PC-9 (cell line): ENCODE measurements around the gene DHRSX. TPM values are rescaled to one million over a fixed set of nuclear protein-coding genes. Genes with fewer than 3 reads are reported as not detected.

Experiments used
- BruUV-seq: library from RNA; stranded (reverse); fragments of 400-500 nt; replicated peaks from 2 replicates; lab custom pipeline; 2021; lab: Mats Ljungman, UMichigan
- CTCF ChIA-PET: fragments of 300-600 bp; sonication (Branson Sonifier 250); formaldehyde crosslinking; loops from one replicate; lab custom pipeline; 2022; ENCODE audit warnings: antibody characterized with exemption; lab: Charles Lee
- POLR2A ChIA-PET: fragments of 300-600 bp; sonication (Branson Sonifier 250); formaldehyde crosslinking; loops from one replicate; lab custom pipeline; 2022; ENCODE audit warnings: antibody characterized with exemption; ENCODE audit not compliant: unreplicated experiment; lab: Charles Lee
- DNase-seq, 2 experiments: peaks; one replicate each; pipeline versions ENCODE4 v3.0.0 to v3.0.0-alpha.2; 2015 to 2022; ENCODE audit warnings: mixed read lengths in 1 of 2
- H2AFZ ChIP-seq: fragments of 200-600 bp; sonication (generic); 2 replicates; pipeline ENCODE4 v1.8.1; 2017; ENCODE audit warnings: antibody characterized with exemption
- H3F3A ChIP-seq: fragments of 200-600 bp; sonication (generic); 2 replicates; pipeline ENCODE4 v1.8.1; 2017; ENCODE audit warnings: antibody characterized with exemption, mild to moderate bottlenecking, low read depth; ENCODE audit not compliant: insufficient read depth
- H3K27ac ChIP-seq: fragments of 200-600 bp; sonication (generic); 2 replicates; pipeline ENCODE4 v1.6.1; 2016; ENCODE audit warnings: mixed run types
- H3K27me3 ChIP-seq: fragments of 200-600 bp; sonication (generic); 2 replicates; pipeline ENCODE4 v1.6.1; 2016; ENCODE audit warnings: low read depth, mixed run types; ENCODE audit not compliant: insufficient read depth
- H3K36me3 ChIP-seq: fragments of 200-600 bp; sonication (generic); 2 replicates; pipeline ENCODE4 v1.6.1; 2016; ENCODE audit warnings: low read depth, mixed run types
- H3K4me1 ChIP-seq: fragments of 200-600 bp; sonication (generic); replicated peaks from 2 replicates; pipeline ENCODE4 v1.6.1; 2016; ENCODE audit warnings: mixed run types; ENCODE audit not compliant: insufficient read depth
- H3K4me2 ChIP-seq: fragments of 200-600 bp; sonication (generic); 2 replicates; pipeline ENCODE4 v1.6.1; 2017; ENCODE audit warnings: mixed run types
- H3K4me3 ChIP-seq: fragments of 200-600 bp; sonication (generic); 2 replicates; pipeline ENCODE4 v1.6.1; 2016; ENCODE audit warnings: mixed run types
- H3K79me2 ChIP-seq: fragments of 200-600 bp; sonication (generic); 2 replicates; pipeline ENCODE4 v1.6.1; 2017; ENCODE audit warnings: low read depth, mixed run types
- H3K9me2 ChIP-seq: fragments of 200-600 bp; sonication (generic); 2 replicates; pipeline ENCODE4 v1.8.1; 2017; ENCODE audit warnings: mild to moderate bottlenecking; ENCODE audit not compliant: insufficient read depth
- H3K9me3 ChIP-seq: fragments of 200-600 bp; sonication (generic); 2 replicates; pipeline ENCODE4 v1.8.1; 2016; ENCODE audit warnings: low read depth; ENCODE audit not compliant: insufficient read depth
- H4K20me1 ChIP-seq: fragments of 200-600 bp; sonication (generic); 2 replicates; pipeline ENCODE4 v1.8.1; 2017; ENCODE audit not compliant: insufficient read depth
- EZH2 ChIP-seq: fragments of 200-600 bp; sonication (generic); IDR thresholded peaks from 2 replicates; pipeline ENCODE4 v1.8.0; 2017; ENCODE audit warnings: antibody characterized with exemption, low read depth
- intact Hi-C: fragments of 100-400 bp; cut with micrococcal nuclease; formaldehyde crosslinking; loops from one replicate; pipeline ENCODE4 v1.10.0; 2022; ENCODE audit not compliant: unreplicated experiment
- total RNA-seq: library from RNA; stranded (reverse); gene quantifications from 2 replicates; pipeline ENCODE4 v1.2.3, GENCODE V29; 2021
- TF ChIP-seq, protein P1 (sequence below): fragments of 200-600 bp; sonication (generic); conservative IDR thresholded peaks from 2 replicates; pipeline ENCODE4 v1.6.1; 2017; ENCODE audit warnings: mixed run types, antibody characterized with exemption, mild to moderate bottlenecking, moderate library complexity

DHRSX gene
- total RNA-seq, 1 experiment from 2014 or later = 13.2 TPM

DNA sequence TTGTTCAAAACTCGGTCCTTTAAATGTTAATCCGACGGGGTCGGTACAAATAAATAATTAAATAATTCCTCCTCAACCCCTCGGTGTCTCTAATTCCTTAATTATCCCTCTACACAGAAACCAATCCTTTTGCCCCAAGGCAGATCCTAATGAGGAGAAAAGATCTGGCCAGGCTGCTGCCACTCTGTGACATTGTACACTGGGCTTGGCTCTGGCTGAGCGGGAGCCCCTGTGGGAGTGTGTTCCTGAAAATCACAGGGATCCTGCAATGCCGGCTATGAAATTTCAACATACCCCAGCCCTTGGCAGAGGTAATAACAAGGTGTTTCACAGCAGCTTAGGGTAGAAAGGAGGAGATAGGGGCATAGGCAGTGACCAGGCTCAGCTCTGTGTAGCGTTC is 96.0 kb downstream of the DHRSX start:
- Histone ChIP-seq H3K4me1 (no peaks in the 10 kb centered on the region), H2AFZ (no peak overlapping the region), H3K9me3 (no peaks in the 10 kb centered on the region), H3K27ac (no peak overlapping the region), H3K79me2 (no peaks in the 10 kb centered on the region), H3K36me3 (no peaks in the 10 kb centered on the region), H3K9me2 (no peaks in the 10 kb centered on the region), H3K4me3 (no peak overlapping the region), H3F3A (no peaks in the 10 kb centered on the region), H3K4me2 (no peak overlapping the region), H4K20me1 (no peaks in the 10 kb centered on the region), H3K27me3 (no peaks in the 10 kb centered on the region)
- no TSS peak for BruUV-seq
- TF ChIP-seq, protein P1, sequence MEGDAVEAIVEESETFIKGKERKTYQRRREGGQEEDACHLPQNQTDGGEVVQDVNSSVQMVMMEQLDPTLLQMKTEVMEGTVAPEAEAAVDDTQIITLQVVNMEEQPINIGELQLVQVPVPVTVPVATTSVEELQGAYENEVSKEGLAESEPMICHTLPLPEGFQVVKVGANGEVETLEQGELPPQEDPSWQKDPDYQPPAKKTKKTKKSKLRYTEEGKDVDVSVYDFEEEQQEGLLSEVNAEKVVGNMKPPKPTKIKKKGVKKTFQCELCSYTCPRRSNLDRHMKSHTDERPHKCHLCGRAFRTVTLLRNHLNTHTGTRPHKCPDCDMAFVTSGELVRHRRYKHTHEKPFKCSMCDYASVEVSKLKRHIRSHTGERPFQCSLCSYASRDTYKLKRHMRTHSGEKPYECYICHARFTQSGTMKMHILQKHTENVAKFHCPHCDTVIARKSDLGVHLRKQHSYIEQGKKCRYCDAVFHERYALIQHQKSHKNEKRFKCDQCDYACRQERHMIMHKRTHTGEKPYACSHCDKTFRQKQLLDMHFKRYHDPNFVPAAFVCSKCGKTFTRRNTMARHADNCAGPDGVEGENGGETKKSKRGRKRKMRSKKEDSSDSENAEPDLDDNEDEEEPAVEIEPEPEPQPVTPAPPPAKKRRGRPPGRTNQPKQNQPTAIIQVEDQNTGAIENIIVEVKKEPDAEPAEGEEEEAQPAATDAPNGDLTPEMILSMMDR = no peak
- TF ChIP-seq EZH2 = no peak
- intact Hi-C loops = no loop called here
- POLR2A ChIA-PET = no interaction called here
- no peak for DNase-seq
- CTCF ChIA-PET = no interaction called here

DNA sequence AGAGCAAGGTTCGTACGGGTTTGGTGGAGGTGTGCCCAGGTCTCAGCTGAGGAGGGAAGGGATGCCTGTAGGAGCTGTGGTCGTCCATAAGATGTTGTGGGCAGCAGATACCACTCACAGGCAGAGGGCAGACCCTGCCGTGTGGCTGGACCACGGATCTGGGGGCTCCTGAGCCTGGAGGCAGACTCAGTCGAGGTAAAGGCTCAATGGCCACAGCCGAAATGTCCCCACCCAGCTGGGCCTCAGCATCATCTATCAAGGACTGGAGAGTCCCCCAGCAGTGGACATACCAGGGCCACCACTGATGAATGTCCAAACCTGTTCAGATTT is 98.5 kb downstream of the DHRSX start:
- no peak overlapping the region for H3K27ac ChIP-seq

DNA sequence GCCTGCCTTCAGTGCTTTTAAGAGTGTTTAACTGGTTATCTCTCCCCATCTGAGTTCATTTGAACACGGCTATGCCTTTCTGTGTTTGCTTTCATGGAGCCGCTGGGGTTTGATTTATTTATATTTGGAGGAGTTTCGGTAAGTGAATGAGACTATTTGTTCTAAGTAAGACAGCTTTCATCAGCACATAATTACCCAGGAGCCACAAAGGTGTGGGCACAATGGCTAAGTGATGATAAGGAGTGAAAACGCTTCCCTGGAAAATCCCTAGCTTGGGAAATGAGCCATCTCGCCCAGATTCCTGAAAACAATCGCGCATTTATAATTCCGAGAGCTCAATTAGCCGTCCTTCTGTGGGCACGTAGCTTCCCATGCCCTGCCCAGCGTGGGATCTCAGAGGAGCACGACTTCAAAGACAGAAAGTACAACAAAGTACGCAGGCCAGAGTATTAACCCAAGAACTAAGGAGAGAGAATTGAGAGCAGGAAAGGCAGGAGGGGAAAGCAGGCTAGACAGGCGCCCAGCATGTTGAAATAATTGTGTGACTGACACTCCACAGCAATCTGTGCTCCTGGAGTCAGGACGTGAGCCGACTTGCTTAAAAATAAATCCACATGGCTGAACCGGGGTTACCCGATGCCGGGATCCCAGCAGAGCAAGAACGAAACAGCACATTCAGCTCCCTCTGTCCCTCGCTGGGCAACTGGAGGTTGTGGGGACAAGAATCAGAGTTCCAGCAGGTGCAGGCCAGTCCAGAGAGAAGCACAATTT is 99.0 kb downstream of the DHRSX start:
- CTCF ChIA-PET = no interaction called here
- POLR2A ChIA-PET = no interaction called here
- TF ChIP-seq, protein P1 = no peak
- TF ChIP-seq EZH2 = no peak
- DNase-seq = no peak
- intact Hi-C loops = no loop called here
- H3K9me2 ChIP-seq = no peaks in the 10 kb centered on the region
- no peak overlapping the region for H2AFZ ChIP-seq
- no peak overlapping the region for H3K27ac ChIP-seq
- H3K36me3 ChIP-seq = no peaks in the 10 kb centered on the region
- no TSS peak for BruUV-seq
- no peaks in the 10 kb centered on the region for H3F3A ChIP-seq
- H3K9me3 ChIP-seq = no peaks in the 10 kb centered on the region
- no peaks in the 10 kb centered on the region for H4K20me1 ChIP-seq
- H3K79me2 ChIP-seq = no peaks in the 10 kb centered on the region
- no peak overlapping the region for H3K4me2 ChIP-seq
- H3K4me3 ChIP-seq = no peak overlapping the region
- no peaks in the 10 kb centered on the region for H3K27me3 ChIP-seq
- no peaks in the 10 kb centered on the region for H3K4me1 ChIP-seq

More for the DNA sequence above, 98.5 kb downstream of the DHRSX start:
- Histone ChIP-seq H3K4me3 (no peak overlapping the region), H3K36me3 (no peaks in the 10 kb centered on the region), H3F3A (no peaks in the 10 kb centered on the region), H3K27me3 (no peaks in the 10 kb centered on the region), H3K79me2 (no peaks in the 10 kb centered on the region), H2AFZ (no peak overlapping the region), H3K9me2 (no peaks in the 10 kb centered on the region), H3K9me3 (no peaks in the 10 kb centered on the region), H3K4me1 (no peaks in the 10 kb centered on the region), H4K20me1 (no peaks in the 10 kb centered on the region), H3K4me2 (no peak overlapping the region)
- intact Hi-C loops = no loop called here
- CTCF ChIA-PET = no interaction called here
- TF ChIP-seq EZH2 = no peak
- TF ChIP-seq, protein P1 = no peak
- POLR2A ChIA-PET = no interaction called here
- BruUV-seq = no TSS peak
- DNase-seq = no peak
